AG08395 (cell line): ENCODE measurements around the gene PDK2.
A peak's percentile ranks its signal among the peaks of the same experiment; 100 is the strongest.

Experiments used
- DNase-seq: peaks from one replicate; pipeline ENCODE4 v3.0.0; 2012; ENCODE audit warnings: mixed read lengths, low spot score

PDK2 gene

DNA sequence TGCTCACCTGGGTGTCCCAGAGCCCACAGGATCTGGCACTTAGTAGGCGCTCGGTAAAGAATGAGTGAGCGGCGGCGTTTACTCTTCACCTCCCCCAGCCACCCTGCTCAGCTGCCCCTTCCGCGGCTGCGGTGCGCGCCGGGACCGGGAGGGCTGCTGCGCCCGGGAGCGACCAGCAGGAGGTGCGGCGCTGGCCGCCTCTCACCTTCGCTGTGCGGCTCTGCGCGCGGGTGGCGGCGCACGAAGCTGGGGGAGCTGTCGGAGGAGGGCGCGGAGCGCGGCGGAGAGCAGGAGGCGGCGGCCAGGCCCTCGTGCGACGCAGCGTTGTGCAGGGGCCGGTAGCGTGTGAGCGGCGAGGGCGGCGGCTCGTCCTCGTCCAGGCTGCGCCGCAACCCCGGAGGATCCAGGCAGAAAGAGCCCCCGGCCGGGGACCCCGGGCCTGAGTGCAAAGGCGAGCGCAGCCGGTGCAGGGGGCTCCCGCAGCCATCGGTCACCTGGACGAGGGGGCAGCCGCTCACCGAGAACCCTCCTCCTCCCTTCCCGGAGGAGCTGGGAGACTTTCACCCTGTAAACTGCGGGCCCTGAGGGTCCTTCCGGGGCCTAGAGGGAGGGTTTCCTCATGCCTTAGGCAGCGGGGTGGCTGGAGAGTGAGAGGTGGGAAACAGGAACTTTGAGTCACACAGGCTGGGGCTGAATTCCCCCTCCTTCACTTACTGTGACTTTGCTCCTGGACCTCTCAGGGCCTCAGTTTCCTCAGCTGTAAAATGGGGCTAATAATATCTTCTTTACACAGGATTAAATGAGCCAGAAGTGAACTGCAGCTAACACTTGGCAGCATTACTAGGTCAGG, 22.3 kb downstream of the PDK2 start:
- peak; percentile 50 for DNase-seq

DNA sequence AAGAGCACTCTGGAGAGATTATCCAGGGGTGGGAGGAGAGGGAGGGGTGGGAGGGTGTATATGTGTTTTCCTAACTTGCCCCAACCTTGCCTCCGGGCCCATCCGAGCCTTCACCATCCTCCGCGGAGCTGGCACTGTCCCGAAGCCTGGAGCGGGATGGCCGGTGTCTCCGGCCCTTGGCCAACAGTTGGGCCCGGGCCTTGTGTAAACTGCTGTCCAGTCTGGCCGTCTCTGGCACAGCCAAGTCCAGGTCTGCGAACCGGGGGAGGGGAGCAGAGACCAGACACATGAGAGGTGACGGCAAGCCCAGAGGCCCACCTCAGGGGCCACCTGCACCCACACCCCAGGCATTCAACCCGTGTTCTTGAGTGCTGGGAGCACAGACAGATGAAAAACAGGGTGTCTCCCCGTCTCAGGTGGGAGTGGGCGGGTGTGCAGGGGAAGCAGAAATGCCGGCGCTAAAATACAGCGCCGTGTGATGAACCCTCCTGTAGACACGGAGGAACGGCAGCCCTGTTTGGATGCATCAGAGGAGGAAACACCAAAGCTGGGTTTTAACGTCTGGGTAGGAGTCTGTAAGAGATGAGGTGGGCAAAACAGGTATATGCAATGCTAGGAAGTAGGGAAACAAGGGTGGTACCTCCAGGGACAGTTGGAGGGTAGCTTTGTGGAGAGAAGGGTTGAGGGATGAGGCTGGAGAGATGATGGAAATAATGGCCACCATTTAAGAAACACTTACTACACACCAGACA, 23.1 kb downstream of the PDK2 start:
- no peak for DNase-seq

DNA sequence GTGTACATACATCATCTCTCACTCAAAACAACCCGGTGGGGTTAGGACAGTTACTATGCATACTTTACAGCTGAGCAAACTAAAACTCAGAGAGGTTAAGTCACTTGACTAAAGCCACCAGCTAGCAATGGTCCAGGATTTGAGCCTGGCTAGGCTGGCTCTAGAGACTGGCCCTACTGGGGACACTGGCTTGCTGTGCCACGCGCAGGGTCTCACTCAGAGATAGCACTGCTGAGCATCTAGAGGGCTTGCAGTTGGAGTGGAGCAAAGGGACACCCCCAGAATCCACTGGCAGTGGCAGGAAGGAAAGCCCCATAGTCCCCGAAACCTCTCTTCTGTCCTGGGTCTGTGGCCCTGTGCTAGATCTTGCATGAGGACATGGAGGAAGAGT, 23.7 kb downstream of the PDK2 start:
- DNase-seq = no peak

DNA sequence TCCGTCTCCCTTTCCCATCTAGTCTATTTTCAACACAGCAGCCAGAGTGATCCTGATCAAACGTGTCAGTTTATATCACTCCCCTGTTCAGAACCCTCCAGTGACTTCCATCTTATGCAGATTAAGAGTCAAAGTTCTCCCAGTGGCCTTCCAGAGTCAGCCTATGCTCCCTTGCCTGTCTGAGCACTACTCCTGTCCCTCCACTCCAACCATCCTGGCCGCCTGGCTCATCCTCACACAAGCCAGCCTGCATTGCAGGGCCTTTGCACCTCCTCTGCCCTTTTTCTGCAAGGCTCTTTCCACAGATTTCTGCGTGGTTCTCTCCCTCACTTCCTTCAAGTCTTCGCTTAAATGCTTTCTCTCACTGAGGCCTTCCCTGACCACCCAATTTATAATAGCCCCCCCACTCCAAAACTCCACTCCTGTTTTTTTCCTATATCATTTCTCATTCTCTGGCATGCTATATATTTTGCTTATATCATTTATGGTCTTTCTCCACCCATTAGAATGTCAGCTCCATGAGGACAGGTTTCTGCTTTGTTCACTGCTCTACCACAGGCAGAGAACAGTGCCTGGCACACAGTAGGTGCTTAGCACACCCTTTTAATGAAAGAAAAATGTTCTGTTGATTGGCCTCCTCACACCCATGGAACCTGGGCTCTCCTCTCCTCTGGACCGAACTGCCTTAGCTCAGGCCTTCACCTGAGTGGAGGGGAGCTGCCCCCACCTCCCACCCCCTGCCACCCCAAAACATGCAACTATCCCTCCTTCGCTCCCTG, 25.5 kb downstream of the PDK2 start:
- no peak for DNase-seq

DNA sequence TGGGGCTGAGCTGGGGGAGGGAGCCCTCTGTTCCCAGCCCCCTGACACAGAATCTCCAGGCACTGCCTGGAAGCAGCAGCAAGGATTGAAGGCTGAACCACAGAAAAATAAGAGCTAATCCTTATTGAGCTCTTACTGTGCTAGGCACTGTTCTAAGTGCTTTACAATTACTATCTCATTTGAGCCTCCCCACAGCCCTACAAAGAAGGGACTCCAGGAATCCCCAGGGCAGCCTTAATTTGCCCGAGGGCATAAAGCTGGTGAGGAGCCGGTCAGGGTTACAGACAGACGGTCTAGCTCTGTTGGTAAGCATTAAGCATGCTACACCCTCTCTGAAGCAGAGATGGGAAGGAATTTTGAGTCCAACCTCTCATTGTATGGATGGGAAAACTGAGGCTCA, 27.8 kb downstream of the PDK2 start:
- DNase-seq = no peak

DNA sequence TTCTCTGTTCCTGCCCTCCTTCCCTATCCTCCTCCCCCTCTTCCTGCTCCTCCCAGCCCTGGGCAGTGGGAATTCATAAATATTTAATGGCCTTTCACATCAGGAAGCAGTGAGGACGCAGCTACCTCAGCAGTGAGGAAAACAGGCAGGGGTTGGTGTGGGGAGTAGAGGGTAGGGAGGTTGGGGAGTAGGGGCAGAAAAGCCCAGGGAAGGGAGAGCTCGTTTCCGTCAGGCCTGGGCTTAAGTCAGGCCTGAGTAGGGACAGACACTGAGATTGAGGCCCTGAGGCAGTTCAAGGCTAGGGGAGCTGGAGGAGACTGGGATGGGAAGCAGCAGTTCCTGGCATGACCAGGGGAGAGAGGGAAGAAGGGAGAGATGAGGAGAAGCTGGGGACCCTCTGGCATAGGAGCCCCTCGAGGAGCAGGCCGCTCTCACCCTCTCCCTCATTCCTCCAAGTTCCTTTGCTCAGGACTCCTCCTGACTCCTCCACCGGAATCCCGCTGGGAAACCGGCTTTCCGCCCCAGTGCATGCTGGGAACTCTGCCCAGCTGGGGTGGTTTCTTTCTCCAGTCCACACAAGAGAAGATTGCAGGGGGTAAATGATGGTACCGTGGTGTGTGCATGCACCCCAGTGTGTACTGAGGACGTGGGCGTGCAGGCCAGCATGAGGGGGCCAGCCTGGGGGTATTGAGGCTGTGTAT, 28.6 kb downstream of the PDK2 start:
- DNase-seq = no peak

DNA sequence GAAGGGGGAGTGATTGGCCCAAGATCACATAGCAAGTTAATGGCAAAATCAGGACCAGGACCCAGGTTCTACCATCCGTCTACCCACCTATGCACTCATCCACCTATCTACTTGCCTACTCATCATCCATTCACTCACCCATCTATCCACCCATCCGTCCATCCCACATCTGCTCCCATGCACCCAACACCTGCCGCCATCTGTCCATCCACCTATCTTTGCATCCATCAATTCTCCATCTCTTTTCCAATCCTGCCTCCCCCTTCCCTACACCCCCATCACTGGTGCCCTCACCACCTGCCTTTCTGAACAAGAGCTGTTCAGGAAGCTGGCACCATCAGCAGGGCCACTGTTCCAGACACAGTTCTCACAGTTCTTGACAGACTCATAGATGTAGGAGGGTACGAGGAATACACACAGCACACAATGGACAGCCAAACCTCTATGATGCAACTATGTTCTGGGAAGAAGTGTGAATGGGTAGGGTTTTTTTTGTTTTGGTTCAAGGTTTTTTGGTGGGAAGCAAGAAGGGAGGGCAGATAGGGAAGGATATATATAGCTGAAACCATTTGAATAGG, 30.4 kb downstream of the PDK2 start:
- no peak for DNase-seq

DNA sequence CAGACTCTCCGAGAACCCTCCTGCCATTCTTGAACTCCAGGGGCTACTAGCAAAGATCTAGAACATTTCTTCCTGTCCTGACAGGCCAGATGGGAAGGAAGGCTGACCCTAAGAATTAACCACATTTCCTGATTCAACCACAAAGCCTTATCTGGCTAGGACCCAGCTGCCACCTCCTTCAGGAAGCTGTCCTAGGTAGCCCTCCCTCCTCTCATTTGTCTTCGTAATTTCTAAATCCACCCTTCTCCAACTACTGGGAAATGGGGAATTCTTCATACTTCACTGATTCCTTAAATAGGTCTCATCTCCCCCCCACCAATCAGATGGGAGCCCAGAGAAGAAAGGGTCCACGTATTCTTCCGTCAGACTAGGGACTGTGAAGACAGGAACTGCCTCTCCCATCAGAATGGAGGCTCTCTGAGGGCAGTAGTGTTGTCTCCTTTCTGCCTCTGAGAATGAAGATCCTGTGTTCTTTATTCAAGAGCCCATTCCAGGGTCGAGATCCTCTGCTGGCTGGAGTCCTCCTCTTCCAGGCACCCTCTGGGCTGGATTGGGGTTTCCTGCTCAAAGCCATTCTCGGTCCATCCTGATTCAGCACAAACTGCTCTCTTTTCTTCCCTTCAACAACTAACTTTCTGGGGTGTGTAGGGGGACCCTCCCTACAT, 32.7 kb downstream of the PDK2 start:
- DNase-seq = no peak

DNA sequence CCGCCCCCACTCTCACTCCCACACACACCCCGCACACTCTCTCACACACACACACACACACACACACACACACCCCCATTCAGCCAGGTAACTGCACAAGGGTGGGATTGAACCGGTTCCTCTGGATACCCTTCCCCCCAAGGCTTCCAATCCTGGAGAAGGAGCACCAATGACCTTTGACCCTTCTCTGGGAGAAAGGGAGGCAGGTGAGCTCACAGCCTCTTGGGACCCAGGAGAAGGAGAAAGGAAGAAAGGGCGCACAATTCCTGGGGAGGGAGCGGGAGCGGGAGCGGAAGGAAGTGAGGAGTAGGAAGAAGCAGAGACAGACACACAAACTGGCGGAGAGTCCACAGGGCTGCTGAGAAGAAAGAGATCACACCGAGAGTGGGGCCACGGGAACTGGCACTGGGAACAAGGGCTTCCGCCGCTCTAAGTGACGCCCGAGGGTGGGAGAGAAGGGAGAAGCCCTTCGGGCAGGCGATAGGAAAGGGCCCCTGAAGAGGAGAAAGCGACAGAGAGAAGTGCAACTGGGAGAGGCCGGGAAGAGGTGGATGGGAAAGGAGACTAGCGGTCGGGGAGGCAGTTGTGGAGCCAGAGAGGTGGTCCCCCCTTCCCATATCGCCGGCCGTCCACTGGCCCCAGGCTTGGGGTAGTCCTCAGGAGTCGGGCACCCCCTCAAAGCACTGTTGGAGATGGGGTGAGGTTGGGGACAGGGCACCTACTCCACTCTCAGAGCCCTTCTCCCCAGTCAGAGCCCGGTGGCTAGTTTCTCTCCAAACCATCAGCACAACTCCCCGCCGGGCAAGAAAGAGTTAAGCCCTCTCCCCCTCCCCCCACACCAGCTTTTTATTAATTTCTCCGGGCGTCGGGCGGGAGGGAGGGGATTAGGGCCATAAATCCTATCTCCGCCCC, 33.5 kb downstream of the PDK2 start:
- no peak for DNase-seq

DNA sequence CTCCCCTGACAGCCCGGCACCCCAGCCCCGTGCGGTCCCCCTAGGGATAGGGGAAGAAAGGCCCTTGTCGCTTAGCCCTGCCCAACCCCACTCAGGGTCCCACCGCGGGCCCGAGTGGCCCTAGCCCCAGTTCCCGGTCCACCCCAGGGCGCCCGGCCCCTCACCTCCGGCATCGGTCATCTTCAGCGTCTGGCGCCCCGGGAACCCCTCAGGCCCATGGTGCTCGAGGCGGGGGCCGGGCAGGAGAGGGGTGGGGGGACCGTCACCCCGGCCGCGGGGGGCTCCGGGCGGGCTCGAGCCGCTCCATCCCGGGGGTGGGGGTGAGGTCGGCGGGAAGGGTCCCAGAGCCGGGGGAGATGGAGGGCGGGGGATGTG, 34.2 kb downstream of the PDK2 start:
- DNase-seq = no peak

DNA sequence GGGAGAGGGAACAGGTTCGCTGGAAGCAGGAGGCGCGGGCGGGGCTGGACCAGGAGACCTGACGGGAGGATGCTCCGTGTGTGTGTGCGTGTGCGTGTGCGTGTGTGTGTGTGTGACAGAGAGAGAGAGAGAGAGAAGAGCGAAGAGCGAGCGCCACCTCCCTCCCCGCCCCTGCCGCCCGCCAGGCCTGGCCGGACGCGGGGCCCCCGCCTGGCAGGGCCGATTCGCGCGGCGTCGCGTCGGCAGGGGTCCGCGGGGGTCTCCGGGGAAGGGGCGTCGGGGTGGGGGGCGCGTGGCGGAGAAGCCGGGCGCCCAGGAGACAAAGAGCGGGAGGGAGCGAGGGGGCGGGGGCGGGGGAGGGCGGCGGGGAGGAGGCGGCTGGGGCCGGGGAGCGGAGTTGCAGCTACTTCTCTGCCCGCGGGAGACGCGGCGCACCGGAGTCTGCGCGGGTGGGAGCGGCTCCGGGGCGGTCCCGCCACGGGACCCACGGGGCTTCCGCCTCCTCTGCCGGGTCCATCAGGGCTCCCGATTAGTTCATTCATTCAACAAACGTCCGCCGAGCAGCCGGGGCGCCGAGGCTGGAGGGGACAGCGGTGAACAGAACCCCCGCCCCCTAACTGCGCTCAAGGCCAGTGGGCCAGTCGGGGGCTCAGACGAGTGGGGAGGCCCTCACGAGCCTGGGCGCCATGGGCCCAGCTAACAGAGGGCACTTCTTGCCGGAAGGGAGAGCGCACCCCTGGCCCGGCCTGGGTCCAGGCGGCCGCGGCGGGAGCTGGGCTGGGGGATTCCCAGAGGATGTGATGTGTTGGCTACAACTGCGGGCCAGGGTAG, 34.8 kb downstream of the PDK2 start, which contains the start of gene SAMD14:
Gene SAMD14, minus strand, starts transcription at position 433 of the 831 bp plus-strand sequence. CDS start 5,201 bp downstream, outside the sequence.
- DNase-seq = peak; percentile 73

DNA sequence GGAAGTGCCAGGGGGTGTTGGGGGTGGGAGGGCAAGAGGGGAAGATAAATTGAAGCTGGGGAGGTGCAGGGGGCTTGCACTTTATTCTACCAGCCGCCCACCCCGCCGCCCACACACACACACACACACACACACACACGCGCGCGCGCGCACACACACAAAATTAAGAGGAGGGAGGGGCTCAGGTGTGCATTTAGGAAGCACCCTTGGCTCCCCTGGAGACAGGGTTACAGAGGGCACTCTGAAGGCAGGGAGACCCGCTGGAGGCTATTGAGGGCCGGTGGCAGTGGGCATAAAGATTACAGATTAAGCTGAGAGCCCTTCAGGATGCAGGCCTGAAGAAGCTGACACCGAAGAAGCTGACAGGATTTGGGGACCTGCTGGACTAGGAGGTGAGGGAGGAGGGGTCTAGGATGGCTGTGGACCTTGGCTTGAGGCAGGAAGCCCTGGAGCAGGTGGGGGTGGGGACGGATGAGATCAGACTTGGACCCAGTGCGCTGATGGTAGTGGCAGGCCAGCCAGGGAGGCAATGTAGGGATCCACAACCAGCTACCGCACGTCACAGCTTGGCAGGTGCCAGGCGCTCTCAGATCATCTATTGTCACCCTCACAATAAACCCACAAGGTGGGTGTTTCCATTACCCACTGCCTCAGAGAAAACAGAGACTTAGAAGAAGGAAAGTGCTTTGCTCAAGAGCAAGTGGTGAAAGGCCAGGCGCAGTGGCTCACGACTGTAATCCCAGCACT, 35.6 kb downstream of the PDK2 start:
- DNase-seq = no peak

DNA sequence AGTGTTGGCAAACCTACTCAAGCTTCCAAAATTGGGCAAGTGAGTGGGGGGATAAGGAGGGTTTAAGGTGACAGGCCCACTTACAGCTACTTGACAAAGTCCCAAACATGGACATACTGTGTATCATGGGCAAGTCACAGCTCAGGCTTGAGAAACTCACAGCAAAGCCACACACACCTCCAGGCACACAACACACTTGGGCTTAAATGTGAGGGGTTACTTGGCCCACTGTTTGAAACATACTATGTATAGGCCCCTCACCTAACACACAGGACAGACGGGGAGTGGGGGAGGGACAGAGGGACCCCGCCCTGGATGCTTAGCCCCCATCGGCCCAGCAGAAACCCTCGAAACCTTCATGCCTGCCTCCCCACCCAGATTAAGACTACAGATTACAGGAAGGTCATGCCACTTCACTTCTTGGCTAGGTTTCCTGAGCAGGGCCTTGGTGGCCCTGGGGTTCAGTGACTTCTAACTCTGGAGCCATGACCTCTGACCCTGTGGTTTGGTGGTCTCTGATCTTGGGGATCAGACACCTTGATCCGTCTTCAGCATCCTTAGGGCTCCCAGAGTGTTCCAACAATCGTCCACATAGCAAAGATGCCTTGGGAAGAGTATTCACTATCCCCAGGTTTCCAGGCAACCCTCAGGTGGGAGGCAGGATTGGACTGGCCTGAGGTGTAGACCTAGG, 37.1 kb downstream of the PDK2 start:
- no peak for DNase-seq

DNA sequence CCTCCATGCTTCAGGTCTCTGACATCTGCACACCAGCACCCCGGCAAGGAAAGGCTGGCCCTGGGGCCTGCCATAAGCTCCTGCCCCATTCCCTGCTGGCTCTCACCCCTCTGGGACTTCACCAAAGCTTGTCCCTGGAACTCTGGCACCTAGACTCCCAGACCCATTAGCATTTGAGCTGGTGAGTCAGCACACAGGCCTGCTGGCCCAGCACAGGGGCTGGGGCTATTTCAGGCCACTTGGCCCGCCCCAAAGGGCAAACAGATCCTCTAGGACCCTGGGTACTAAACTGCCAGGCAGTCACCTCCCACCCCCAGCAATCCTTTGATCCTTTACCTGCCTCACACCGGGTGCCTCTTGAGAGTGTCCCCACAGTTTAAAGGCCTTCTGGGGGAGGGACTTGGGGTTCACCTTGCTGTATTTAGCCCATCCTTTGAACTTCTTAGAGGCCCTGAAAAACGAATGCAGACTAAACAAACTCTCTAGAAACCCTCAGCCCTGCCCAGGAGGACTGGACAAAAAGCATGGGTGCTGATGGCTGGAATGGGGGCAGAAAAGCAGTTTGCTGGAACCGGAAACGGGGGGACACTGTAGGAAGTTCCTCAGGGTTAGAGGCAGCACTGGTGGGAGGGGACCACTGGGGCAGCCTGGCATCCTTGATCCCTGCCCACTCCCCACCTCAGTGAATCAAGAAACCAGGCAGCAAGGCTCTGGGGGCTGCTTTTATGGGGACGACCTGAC, 38.0 kb downstream of the PDK2 start:
- DNase-seq = peak; percentile 82

DNA sequence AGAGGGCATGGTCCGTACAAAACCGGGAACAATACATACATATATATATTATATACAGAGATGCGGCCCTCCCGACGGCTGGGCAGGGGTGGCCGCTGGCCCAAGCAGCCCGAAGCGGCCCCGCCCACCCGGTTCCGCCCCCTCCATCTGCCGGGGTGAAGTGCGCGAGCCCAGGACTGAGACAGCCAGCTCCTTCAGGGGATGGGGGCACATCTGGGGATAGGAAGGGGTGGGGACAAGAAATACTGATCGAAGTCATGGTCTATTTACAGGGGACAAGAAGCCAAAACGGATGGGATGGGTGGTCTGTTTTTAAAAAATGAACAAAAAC, 38.6 kb downstream of the PDK2 start:
- DNase-seq = no peak

DNA sequence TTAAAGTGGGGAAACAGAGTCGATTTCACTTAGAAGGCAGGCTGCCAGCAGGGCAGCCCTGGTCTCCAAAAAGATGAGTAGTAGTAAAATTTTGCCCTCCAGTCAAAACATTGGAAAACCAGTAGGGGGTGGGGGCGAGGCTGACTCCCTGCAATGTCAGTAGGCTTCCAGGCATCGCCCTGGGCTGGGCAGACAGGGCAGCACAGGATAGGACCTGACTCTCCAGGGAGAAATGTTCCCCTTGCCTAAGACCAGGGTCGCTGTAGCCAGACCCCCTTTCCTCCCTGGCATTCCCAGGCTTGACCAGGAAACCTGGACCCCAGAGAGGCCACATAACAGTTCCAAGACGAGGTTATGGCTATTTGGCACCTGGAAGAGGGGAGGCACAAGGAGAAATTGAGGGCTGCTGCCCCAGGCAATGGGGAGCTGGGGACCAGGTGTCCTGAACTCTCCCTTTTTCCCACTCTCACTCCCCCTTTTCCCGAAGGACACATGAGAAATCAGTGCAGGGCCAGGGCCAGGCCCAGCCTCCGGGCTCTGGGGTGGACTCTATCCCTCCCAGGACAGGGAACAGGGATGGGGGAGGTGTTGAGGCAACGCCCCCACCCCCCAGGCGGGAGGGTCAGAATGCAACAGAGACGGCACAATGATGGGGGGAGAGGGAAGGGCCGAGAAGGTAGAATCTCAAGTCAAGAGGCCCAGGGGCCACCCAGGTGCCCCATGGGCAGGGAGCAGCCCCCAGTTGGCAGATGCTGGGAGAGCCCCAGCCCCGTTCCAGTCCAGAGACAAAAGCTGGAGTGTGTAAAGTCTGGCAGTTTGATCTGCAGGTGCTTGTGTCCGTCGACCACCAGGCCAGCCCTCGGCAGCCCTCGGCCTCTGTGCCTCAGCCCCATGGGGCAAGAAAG, 39.3 kb downstream of the PDK2 start:
- DNase-seq = peak; percentile 49
